K562 (cell line): Measurements from ENCODE around the gene SPAG17.

Source experiments
- EZH2 ChIP-seq: IDR thresholded peaks from 2 replicates; pipeline ENCODE4 v1.6.1; 2012; ENCODE audit warnings: low read depth, mild to moderate bottlenecking, inconsistent platforms, low read length, borderline replicate concordance
- IRF2 ChIP-seq: sonication (generic); formaldehyde crosslinking; IDR thresholded peaks from 2 replicates; pipeline ENCODE4 v1.8.1; 2022; ENCODE audit warnings: mild to moderate bottlenecking, missing genetic modification reagents
- OTX1 ChIP-seq: fragments of 450-650 bp; formaldehyde crosslinking; IDR thresholded peaks from 2 replicates; pipeline ENCODE4 v1.4.0; 2022; ENCODE audit warnings: mild to moderate bottlenecking
- POLR2A ChIP-seq: fragments of 450-650 bp; conservative IDR thresholded peaks from 2 replicates; pipeline ENCODE4 v1.6.1; 2016
- ZNF232 ChIP-seq: sonication (generic); formaldehyde crosslinking; IDR thresholded peaks from 2 replicates; pipeline ENCODE4 v1.8.0; 2022; ENCODE audit warnings: mild to moderate bottlenecking, missing genetic modification reagents
- TF ChIP-seq, protein P1 (sequence below): sonication (generic); formaldehyde crosslinking; IDR thresholded peaks from 2 replicates; pipeline ENCODE4 v1.8.1; 2023; ENCODE audit warnings: mild to moderate bottlenecking, missing genetic modification reagents

DNA sequence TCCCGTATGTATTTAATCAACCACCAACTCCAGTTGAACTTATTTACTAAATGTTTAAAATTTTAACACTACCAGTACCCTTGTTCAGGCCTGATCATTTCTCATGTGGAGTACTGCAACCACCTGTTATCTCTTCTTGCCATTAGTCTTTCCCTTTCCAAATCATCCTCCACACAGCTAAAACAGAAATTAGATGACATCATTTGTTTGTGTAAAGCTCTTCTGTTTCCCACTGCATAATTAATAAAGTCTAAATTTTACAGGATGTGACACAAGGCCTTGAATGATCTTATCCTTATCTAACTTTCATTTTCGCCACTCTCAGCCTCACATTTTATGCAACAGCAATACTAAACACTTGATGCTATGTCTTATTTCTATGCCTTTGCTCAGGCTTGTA is 280.0 kb downstream of the SPAG17 start:
- TF ChIP-seq ZNF232, result no peak
- TF ChIP-seq, protein P1, sequence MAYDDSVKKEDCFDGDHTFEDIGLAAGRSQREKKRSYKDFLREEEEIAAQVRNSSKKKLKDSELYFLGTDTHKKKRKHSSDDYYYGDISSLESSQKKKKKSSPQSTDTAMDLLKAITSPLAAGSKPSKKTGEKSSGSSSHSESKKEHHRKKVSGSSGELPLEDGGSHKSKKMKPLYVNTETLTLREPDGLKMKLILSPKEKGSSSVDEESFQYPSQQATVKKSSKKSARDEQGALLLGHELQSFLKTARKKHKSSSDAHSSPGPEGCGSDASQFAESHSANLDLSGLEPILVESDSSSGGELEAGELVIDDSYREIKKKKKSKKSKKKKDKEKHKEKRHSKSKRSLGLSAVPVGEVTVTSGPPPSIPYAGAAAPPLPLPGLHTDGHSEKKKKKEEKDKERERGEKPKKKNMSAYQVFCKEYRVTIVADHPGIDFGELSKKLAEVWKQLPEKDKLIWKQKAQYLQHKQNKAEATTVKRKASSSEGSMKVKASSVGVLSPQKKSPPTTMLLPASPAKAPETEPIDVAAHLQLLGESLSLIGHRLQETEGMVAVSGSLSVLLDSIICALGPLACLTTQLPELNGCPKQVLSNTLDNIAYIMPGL (CRISPR knock-in tag), result no peak
- TF ChIP-seq POLR2A, result no peak
- TF ChIP-seq OTX1 (CRISPR knock-in tag), result no peak
- no peak for TF ChIP-seq EZH2
- no peak for TF ChIP-seq IRF2 (CRISPR knock-in tag)
